ENCODE measurements around the gene TPX2.

DNA sequence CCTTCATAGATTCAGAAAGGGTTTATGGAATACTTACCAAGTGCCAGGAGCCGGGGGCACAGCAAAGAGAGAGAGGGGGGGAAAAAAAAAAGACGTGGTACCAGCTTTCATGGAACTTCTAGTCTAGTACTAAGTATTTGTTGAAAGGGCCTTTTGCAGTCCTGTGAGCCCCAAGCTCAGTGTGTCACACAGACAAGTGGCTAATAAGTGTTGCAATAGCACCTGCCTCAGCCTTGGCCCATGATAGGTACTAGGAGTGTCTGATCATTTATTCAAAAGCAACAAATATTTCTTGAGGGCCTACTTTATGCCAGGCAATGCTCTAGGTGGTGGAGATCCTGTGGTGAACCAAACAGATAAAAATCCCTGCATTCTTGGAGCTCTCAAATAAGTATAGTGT, 88.0 kb downstream of the TPX2 start:
- TF ChIP-seq, protein P1, sequence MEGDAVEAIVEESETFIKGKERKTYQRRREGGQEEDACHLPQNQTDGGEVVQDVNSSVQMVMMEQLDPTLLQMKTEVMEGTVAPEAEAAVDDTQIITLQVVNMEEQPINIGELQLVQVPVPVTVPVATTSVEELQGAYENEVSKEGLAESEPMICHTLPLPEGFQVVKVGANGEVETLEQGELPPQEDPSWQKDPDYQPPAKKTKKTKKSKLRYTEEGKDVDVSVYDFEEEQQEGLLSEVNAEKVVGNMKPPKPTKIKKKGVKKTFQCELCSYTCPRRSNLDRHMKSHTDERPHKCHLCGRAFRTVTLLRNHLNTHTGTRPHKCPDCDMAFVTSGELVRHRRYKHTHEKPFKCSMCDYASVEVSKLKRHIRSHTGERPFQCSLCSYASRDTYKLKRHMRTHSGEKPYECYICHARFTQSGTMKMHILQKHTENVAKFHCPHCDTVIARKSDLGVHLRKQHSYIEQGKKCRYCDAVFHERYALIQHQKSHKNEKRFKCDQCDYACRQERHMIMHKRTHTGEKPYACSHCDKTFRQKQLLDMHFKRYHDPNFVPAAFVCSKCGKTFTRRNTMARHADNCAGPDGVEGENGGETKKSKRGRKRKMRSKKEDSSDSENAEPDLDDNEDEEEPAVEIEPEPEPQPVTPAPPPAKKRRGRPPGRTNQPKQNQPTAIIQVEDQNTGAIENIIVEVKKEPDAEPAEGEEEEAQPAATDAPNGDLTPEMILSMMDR (IDR thresholded peaks at IDR 0.05), result no peak
- TF ChIP-seq POLR2AphosphoS5 (IDR thresholded peaks at IDR 0.05) (no peak), EP300 (IDR thresholded peaks at IDR 0.05) (no peak)
